Panc1 (cell line): ENCODE results near the gene TOPBP1. TPM values are rescaled to one million over a fixed set of nuclear protein-coding genes. Genes with fewer than 3 reads are reported as not detected.

Source experiments
- ATAC-seq: fragments of 200-7000 bp; cut with Tn5 transposase; 2 replicates; pipeline ENCODE4 v1.9.1; 2020; ENCODE audit warnings: mild to moderate bottlenecking, moderate library complexity
- BruUV-seq: library from RNA; stranded (reverse); fragments of 400-500 nt; replicated peaks from 2 replicates; lab custom pipeline; 2021; lab: Mats Ljungman, UMichigan
- CTCF ChIA-PET: fragments of 300-600 bp; sonication (Branson Sonifier 250); formaldehyde crosslinking; loops from one replicate; lab custom pipeline; 2022; ENCODE audit warnings: antibody characterized with exemption; lab: Charles Lee
- POLR2A ChIA-PET: fragments of 300-600 bp; sonication (Branson Sonifier 250); formaldehyde crosslinking; loops from one replicate; lab custom pipeline; 2022; ENCODE audit warnings: antibody characterized with exemption; lab: Charles Lee
- DNase-seq: peaks from one replicate; pipeline ENCODE4 v3.0.0-alpha.2; 2010; ENCODE audit warnings: low read depth, low spot score
- H3K27ac ChIP-seq: 2 replicates; pipeline ENCODE4 v1.5.1; 2011; ENCODE audit warnings: mild to moderate bottlenecking, low read length, inconsistent platforms
- H3K27me3 ChIP-seq: fragments of 200-500 bp; sonication (Bioruptor generic); 2 replicates; pipeline ENCODE4 v1.6.0; 2014; ENCODE audit warnings: low read length, inconsistent platforms; ENCODE audit not compliant: control insufficient read depth, insufficient read depth
- H3K36me3 ChIP-seq: fragments of 200-500 bp; sonication (Bioruptor generic); 2 replicates; pipeline ENCODE4 v1.5.1; 2014; ENCODE audit warnings: inconsistent platforms, mild to moderate bottlenecking, low read length, moderate library complexity; ENCODE audit not compliant: control insufficient read depth, insufficient read depth
- H3K4me1 ChIP-seq: 2 replicates; pipeline ENCODE4 v1.5.1; 2011; ENCODE audit warnings: inconsistent platforms, mild to moderate bottlenecking, low read length, moderate library complexity; ENCODE audit not compliant: control insufficient read depth, insufficient read depth
- H3K4me3 ChIP-seq, 2 experiments: 2 replicates each; pipeline ENCODE4 v1.5.1; 2011 to 2012; ENCODE audit warnings: low read depth in 2 of 2, low read length in 2 of 2, mild to moderate bottlenecking in 2 of 2, inconsistent platforms in 1 of 2, moderate library complexity in 1 of 2
- H3K9me3 ChIP-seq: fragments of 200-500 bp; sonication (Bioruptor generic); 2 replicates; pipeline ENCODE4 v1.5.1; 2014; ENCODE audit warnings: low read depth, mild to moderate bottlenecking, inconsistent platforms, low read length, moderate library complexity; ENCODE audit not compliant: control insufficient read depth, insufficient read depth
- POLR2AphosphoS5 ChIP-seq: IDR thresholded peaks from 2 replicates; pipeline ENCODE4 v1.6.1; 2012; ENCODE audit warnings: mild to moderate bottlenecking, low read depth, low read length, moderate library complexity
- SIN3A ChIP-seq: IDR thresholded peaks from 2 replicates; pipeline ENCODE4 v1.6.1; 2012; ENCODE audit warnings: low read depth, mild to moderate bottlenecking, low read length, moderate library complexity, borderline replicate concordance; ENCODE audit not compliant: insufficient read depth
- TCF7L2 ChIP-seq: IDR thresholded peaks from 2 replicates; pipeline ENCODE4 v1.6.1; 2011; ENCODE audit warnings: mild to moderate bottlenecking, low read depth, low read length, inconsistent platforms
- in situ Hi-C: cut with HindIII; loops from 2 replicates; pipeline ENCODE4 v1.10.0; 2016; ENCODE audit warnings: low sequenced_read_pairs, low pct_unique_long_range_greater_than_20kb
- intact Hi-C: fragments of 100-400 bp; cut with micrococcal nuclease; formaldehyde crosslinking; loops from one replicate; pipeline ENCODE4 v1.10.0; 2022; ENCODE audit not compliant: unreplicated experiment
- total RNA-seq: library from RNA; stranded (reverse); gene quantifications from one replicate; pipeline ENCODE4 v1.2.1, GENCODE V29; 2021; ENCODE audit not compliant: unreplicated experiment
- TF ChIP-seq, protein P1 (sequence below): fragments of 450-650 bp; IDR thresholded peaks from 2 replicates; pipeline ENCODE4 v1.5.1; 2017; ENCODE audit warnings: mild to moderate bottlenecking

The TOPBP1 gene
- total RNA-seq, 1 experiment from 2014 or later, result 78.4 TPM

DNA sequence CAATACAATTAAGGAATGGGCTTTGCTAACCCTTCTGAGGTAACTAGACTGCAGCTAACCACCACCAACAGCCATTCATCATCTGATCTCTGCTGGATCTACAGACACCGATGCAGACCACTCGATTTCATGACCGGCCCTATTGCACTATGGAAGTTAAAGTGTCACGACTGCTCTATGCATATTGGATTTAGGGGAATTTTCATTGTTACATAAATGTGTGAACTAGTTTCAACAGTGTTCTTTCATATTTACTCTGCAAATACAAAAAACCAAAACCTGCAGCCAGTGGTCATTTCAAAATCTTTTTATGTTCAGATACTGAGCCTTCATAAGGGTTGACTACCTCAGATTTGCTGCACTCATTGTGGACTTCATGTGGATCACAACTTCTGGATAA, 73.7 kb downstream of the TOPBP1 start:
- H3K36me3 ChIP-seq, result peaks cover 48% of the 10 kb centered on the region
- CTCF ChIA-PET, result no interaction called here
- no peak for ATAC-seq
- POLR2A ChIA-PET, result interaction anchor here (0.6 to 1.2 kb wide), 2 partner anchors 9 to 658 kb away, joined by 3 to 5 read pairs; no protein-coding TSS in a partner anchor
- in situ Hi-C loops (no loop called here), intact Hi-C loops (no loop called here)
- H3K27ac ChIP-seq, result peak overlapping the region; percentile 65
- H3K4me3 ChIP-seq, result no peak overlapping the region
- no TSS peak for BruUV-seq
- no peak for DNase-seq
- no peaks in the 10 kb centered on the region for H3K27me3 ChIP-seq
- H3K4me1 ChIP-seq, result peaks cover 64% of the 10 kb centered on the region
- TF ChIP-seq TCF7L2, result no peak
- no peaks in the 10 kb centered on the region for H3K9me3 ChIP-seq

DNA sequence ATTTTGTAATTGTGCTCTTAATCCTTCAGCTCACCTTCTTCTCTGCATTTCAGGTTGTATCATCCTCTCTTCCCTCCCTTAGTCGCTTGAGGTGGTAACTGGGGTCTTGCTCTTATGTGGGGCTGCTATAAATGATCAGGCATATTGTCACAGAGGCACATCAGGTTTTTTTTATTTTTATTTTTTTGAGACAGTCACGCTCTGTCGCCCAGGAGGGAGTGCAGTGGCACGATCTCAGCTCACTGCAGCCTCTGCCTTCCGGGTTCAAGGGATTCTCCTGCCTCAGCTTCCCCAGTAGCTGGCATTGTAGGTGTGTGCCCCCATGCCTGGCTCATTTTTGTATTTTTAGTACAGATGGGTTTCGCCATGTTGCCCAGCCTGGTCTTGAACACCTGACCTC, 78.3 kb downstream of the TOPBP1 start:
- BruUV-seq, result TSS peak; percentile 0
- POLR2A ChIA-PET, result no interaction called here
- no peak for DNase-seq
- Histone ChIP-seq H3K4me3 (no peak overlapping the region), H3K27ac (peak overlapping the region; percentile 23; the same call in 1 of the 2 replicates), H3K27me3 (no peaks in the 10 kb centered on the region), H3K9me3 (no peaks in the 10 kb centered on the region), H3K4me1 (peaks cover 67% of the 10 kb centered on the region), H3K36me3 (peaks cover 71% of the 10 kb centered on the region)
- ATAC-seq, result no peak
- CTCF ChIA-PET, result no interaction called here
- TF ChIP-seq SIN3A, result no peak
- 0 out of 2 replicates have a peak, but pooled peaks have one; percentile 23 for TF ChIP-seq POLR2AphosphoS5
- in situ Hi-C loops, result no loop called here
- intact Hi-C loops, result no loop called here

DNA sequence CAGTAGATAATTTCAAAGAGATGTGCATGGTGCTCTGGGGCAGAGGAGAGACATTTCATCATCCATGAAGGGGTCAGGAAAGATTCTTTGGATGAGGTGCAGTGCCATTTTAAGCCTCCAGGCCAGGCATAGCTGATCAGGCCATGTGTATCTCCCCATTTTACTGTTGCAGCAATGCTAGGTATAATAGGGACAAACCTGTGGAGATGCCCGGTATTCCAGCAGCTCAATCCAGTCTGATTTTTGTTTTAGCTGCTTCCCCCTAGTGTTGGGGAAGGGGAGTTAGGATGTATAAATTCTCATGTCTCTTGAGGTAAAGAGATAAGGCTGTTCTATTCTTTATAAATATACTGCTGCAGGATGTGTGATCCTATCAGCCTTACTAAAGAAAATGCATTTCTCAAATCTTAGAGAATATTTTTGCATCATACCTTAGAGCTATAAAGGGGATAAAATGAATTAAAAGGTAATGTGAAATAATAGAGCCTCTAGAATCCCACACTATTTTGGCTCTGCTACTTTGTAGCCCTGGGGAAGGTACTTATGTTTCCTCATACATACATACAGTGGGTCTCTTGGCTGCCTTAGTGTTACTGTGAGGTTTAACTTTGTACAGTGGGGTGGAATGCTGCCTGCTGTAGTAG, 83.1 kb downstream of the TOPBP1 start:
- no TSS peak for BruUV-seq

More for the DNA sequence above, 83.1 kb downstream of the TOPBP1 start:
- no peak for DNase-seq
- H3K4me3 ChIP-seq, result peak overlapping the region; percentile 12 to 13
- ATAC-seq, result peak; percentile 48; the same call in 1 of the 2 replicates
- ChIA-PET POLR2A (interaction anchor here (0.5 to 1.9 kb wide), 5 partner anchors 9 to 135 kb away, joined by 3 to 11 read pairs (median 7); no protein-coding TSS in a partner anchor), CTCF (interaction anchor here (0.5 to 1.1 kb wide), 8 partner anchors 27 to 847 kb away, joined by 3 to 6 read pairs (median 4); no protein-coding TSS in a partner anchor)
- intact Hi-C loops (loop anchor here (1.0 kb wide), 1 partner anchor 134 kb away; no protein-coding TSS in a partner anchor), in situ Hi-C loops (no loop called here)
- H3K27ac ChIP-seq, result peak overlapping the region; percentile 65
- TF ChIP-seq, protein P1, sequence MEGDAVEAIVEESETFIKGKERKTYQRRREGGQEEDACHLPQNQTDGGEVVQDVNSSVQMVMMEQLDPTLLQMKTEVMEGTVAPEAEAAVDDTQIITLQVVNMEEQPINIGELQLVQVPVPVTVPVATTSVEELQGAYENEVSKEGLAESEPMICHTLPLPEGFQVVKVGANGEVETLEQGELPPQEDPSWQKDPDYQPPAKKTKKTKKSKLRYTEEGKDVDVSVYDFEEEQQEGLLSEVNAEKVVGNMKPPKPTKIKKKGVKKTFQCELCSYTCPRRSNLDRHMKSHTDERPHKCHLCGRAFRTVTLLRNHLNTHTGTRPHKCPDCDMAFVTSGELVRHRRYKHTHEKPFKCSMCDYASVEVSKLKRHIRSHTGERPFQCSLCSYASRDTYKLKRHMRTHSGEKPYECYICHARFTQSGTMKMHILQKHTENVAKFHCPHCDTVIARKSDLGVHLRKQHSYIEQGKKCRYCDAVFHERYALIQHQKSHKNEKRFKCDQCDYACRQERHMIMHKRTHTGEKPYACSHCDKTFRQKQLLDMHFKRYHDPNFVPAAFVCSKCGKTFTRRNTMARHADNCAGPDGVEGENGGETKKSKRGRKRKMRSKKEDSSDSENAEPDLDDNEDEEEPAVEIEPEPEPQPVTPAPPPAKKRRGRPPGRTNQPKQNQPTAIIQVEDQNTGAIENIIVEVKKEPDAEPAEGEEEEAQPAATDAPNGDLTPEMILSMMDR, result peak; percentile 77
- TF ChIP-seq POLR2AphosphoS5, result no peak
- H3K9me3 ChIP-seq, result no peaks in the 10 kb centered on the region
- peaks cover 37% of the 10 kb centered on the region for H3K4me1 ChIP-seq
- peaks cover 56% of the 10 kb centered on the region for H3K36me3 ChIP-seq
- no peaks in the 10 kb centered on the region for H3K27me3 ChIP-seq
